GM23338 (cell line): ENCODE measurements around the gene SMIM30. TPM values are rescaled to one million over a fixed set of nuclear protein-coding genes. Genes with fewer than 3 reads are reported as not detected.

ENCODE experiments used
- ATAC-seq: fragments of 200-7000 bp; cut with Tn5 transposase; 3 replicates; pipeline ENCODE4 v1.9.1; 2020
- DNase-seq: peaks from one replicate; pipeline ENCODE4 v3.0.0-alpha.2; 2015; ENCODE audit warnings: low spot score
- H2AFZ ChIP-seq: fragments of 200-600 bp; sonication (generic); 2 replicates; pipeline ENCODE4 v1.8.0; 2016; ENCODE audit warnings: antibody characterized with exemption, mild to moderate bottlenecking, moderate library complexity
- H3F3A ChIP-seq: fragments of 200-600 bp; sonication (generic); replicated peaks from 2 replicates; pipeline ENCODE4 v1.8.0; 2017; ENCODE audit warnings: antibody characterized with exemption, mixed run types, low read depth
- H3K27ac ChIP-seq: fragments of 200-600 bp; sonication (generic); 2 replicates; pipeline ENCODE4 v1.6.1; 2016; ENCODE audit warnings: low read depth
- H3K27me3 ChIP-seq: fragments of 200-600 bp; sonication (generic); 2 replicates; pipeline ENCODE4 v1.8.0; 2016; ENCODE audit warnings: mild to moderate bottlenecking, mixed run types, moderate library complexity; ENCODE audit not compliant: insufficient read depth
- H3K36me3 ChIP-seq: fragments of 200-600 bp; sonication (generic); 2 replicates; pipeline ENCODE4 v1.8.0; 2016; ENCODE audit warnings: mild to moderate bottlenecking; ENCODE audit not compliant: insufficient read depth
- H3K4me1 ChIP-seq: fragments of 200-600 bp; sonication (generic); 2 replicates; pipeline ENCODE4 v1.8.0; 2016; ENCODE audit warnings: mild to moderate bottlenecking, moderate library complexity; ENCODE audit not compliant: insufficient read depth
- H3K4me2 ChIP-seq: fragments of 200-600 bp; sonication (generic); 2 replicates; pipeline ENCODE4 v1.7.1; 2017; ENCODE audit warnings: mixed run types
- H3K4me3 ChIP-seq: fragments of 200-600 bp; sonication (generic); 2 replicates; pipeline ENCODE4 v1.6.1; 2016; ENCODE audit warnings: mixed run types
- H3K79me2 ChIP-seq: fragments of 200-600 bp; sonication (generic); replicated peaks from 2 replicates; pipeline ENCODE4 v1.8.0; 2017; ENCODE audit warnings: mild to moderate bottlenecking; ENCODE audit not compliant: insufficient read depth
- H3K9me2 ChIP-seq: fragments of 200-600 bp; sonication (generic); 2 replicates; pipeline ENCODE4 v1.8.0; 2017; ENCODE audit not compliant: insufficient read depth
- H4K20me1 ChIP-seq: fragments of 200-600 bp; sonication (generic); replicated peaks from 2 replicates; pipeline ENCODE4 v1.8.0; 2017; ENCODE audit warnings: mild to moderate bottlenecking; ENCODE audit not compliant: insufficient read depth
- H3K27ac Mint-ChIP-seq: 2 replicates; pipeline ENCODE4 v1.8.0; 2020; ENCODE audit warnings: inconsistent platforms, mild to moderate bottlenecking, moderate library complexity, mixed read lengths
- H3K27me3 Mint-ChIP-seq: 3 replicates; pipeline ENCODE4 v1.8.0; 2022; ENCODE audit warnings: low read depth, mild to moderate bottlenecking, moderate library complexity, mixed read lengths, inconsistent platforms; ENCODE audit not compliant: insufficient read depth, poor library complexity
- H3K36me3 Mint-ChIP-seq: 3 replicates; pipeline ENCODE4 v1.8.0; 2021; ENCODE audit warnings: low read depth, mild to moderate bottlenecking, inconsistent platforms, moderate library complexity, mixed read lengths
- H3K4me1 Mint-ChIP-seq: 3 replicates; pipeline ENCODE4 v1.8.0; 2020; ENCODE audit warnings: mild to moderate bottlenecking, inconsistent platforms, mixed read lengths
- H3K4me3 Mint-ChIP-seq: 3 replicates; pipeline ENCODE4 v1.8.0; 2021; ENCODE audit warnings: moderate library complexity, mild to moderate bottlenecking, inconsistent platforms, mixed read lengths
- H3K9me3 Mint-ChIP-seq: 3 replicates; pipeline ENCODE4 v1.8.0; 2020; ENCODE audit warnings: moderate library complexity, mild to moderate bottlenecking, inconsistent platforms, mixed read lengths
- CTCF ChIP-seq, 2 experiments: fragments of 200-600 bp in 1 of 2; sonication (generic) in 1 of 2; conservative IDR thresholded peaks; 2 replicates each; pipeline versions ENCODE4 v1.5.1 to v1.6.1; 2016 to 2017; ENCODE audit warnings: antibody characterized with exemption in 2 of 2, low read depth in 2 of 2, mild to moderate bottlenecking in 2 of 2, moderate library complexity in 1 of 2
- ETS1 ChIP-seq: IDR thresholded peaks from 2 replicates; pipeline ENCODE4 v1.6.1; 2016; ENCODE audit warnings: antibody characterized with exemption
- EZH2 ChIP-seq: fragments of 200-600 bp; sonication (generic); IDR thresholded peaks from one replicate; pipeline ENCODE4 v1.8.0; 2017; ENCODE audit warnings: antibody characterized with exemption, mild to moderate bottlenecking, low read depth; ENCODE audit not compliant: unreplicated experiment
- EZH2phosphoT487 ChIP-seq: fragments of 200-600 bp; sonication (generic); IDR thresholded peaks from one replicate; pipeline ENCODE4 v1.8.1; 2018; ENCODE audit warnings: antibody characterized with exemption; ENCODE audit not compliant: unreplicated experiment
- JUNB ChIP-seq: IDR thresholded peaks from one replicate; pipeline ENCODE4 v1.6.1; 2016; ENCODE audit warnings: antibody characterized with exemption; ENCODE audit not compliant: unreplicated experiment
- POLR2AphosphoS5 ChIP-seq: IDR thresholded peaks from 2 replicates; pipeline ENCODE4 v1.6.1; 2016; ENCODE audit warnings: antibody characterized with exemption, low read depth
- ZNF331 ChIP-seq: fragments of 250-450 bp; sonication (Bioruptor Pico); IDR thresholded peaks from 2 replicates; pipeline ENCODE4 v1.5.0; 2020; ENCODE audit warnings: low read depth, mild to moderate bottlenecking, moderate library complexity
- ZNF462 ChIP-seq: fragments of 250-450 bp; sonication (Bioruptor Pico); IDR thresholded peaks from 2 replicates; pipeline ENCODE4 v1.5.0; 2020; ENCODE audit warnings: mild to moderate bottlenecking, moderate library complexity
- polyA plus RNA-seq: library from polyadenylated mRNA; unstranded; fragments of >200 nt; fragmentation: Nextera tagmentation; extraction: Ambion mirVana; gene quantifications from 2 replicates; pipeline ENCODE4 v1.2.1, GENCODE V29; 2016
- total RNA-seq: library from RNA; depleted of rRNA; stranded (reverse); fragments of >200 nt; shearing (Covaris generic); gene quantifications from 2 replicates; pipeline ENCODE4 v1.2.3, GENCODE V29; 2014

Gene SMIM30
- total and polyA plus RNA-seq, 2 experiments from 2014 or later = 40.6 to 150 TPM

- TF ChIP-seq CTCF (conservative IDR thresholded peaks at IDR 0.05; ENCODE audit: low read depth in 2 of 2) (no peak), POLR2AphosphoS5 (no peak), EZH2 (no peak), JUNB (no peak)
Measured at GRCh38 chr7:113154117-113154516, 35.8 kb upstream of the SMIM30 start (continued).

GRCh38 chr7:113144817-113145216 lies 26.5 kb upstream of the SMIM30 start:
- 0 out of 2 replicates have a peak, but pooled peaks cover 4% of the 10 kb centered on the region for H3K4me1 ChIP-seq
- peak overlapping the region; percentile 63; the same call in 1 of the 2 replicates for H3K27ac Mint-ChIP-seq
- no peak overlapping the region for H3K4me2 ChIP-seq
- no peak overlapping the region for H3K27ac ChIP-seq
- DNase-seq = peak; percentile 3
- peak; percentile 89 for ATAC-seq
- no peaks in the 10 kb centered on the region for H4K20me1 ChIP-seq
- H3F3A ChIP-seq = no peaks in the 10 kb centered on the region
- H3K4me1 Mint-ChIP-seq = peaks cover 31% of the 10 kb centered on the region
- no peak for TF ChIP-seq ZNF331 (CRISPR knock-in tag)
- no peak for TF ChIP-seq EZH2phosphoT487
- no peak overlapping the region for H2AFZ ChIP-seq
- H3K9me3 Mint-ChIP-seq = no peaks in the 10 kb centered on the region
- no peak overlapping the region for H3K4me3 ChIP-seq
- H3K4me3 Mint-ChIP-seq = no peak overlapping the region
- H3K36me3 Mint-ChIP-seq = no peaks in the 10 kb centered on the region
- H3K27me3 Mint-ChIP-seq = no peaks in the 10 kb centered on the region
- H3K79me2 ChIP-seq = no peaks in the 10 kb centered on the region
- no peaks in the 10 kb centered on the region for H3K27me3 ChIP-seq
- H3K36me3 ChIP-seq = no peaks in the 10 kb centered on the region
- H3K9me2 ChIP-seq = no peaks in the 10 kb centered on the region

GRCh38 chr7:113143486-113144257 lies 25.3 kb upstream of the SMIM30 start:
- Histone ChIP-seq H3K4me3 (no peak overlapping the region), H3F3A (no peaks in the 10 kb centered on the region), H3K4me2 (no peak overlapping the region), H4K20me1 (no peaks in the 10 kb centered on the region), H3K9me2 (no peaks in the 10 kb centered on the region), H3K27me3 (no peaks in the 10 kb centered on the region), H3K79me2 (no peaks in the 10 kb centered on the region), H3K27ac (no peak overlapping the region), H3K4me1 (0 out of 2 replicates have a peak, but pooled peaks cover 4% of the 10 kb centered on the region), H3K36me3 (no peaks in the 10 kb centered on the region), H2AFZ (peak overlapping the region; percentile 28; the same call in 1 of the 2 replicates)
- no peaks in the 10 kb centered on the region for H3K36me3 Mint-ChIP-seq
- no peaks in the 10 kb centered on the region for H3K9me3 Mint-ChIP-seq
- no peaks in the 10 kb centered on the region for H3K27me3 Mint-ChIP-seq
- H3K4me1 Mint-ChIP-seq = peaks cover 31% of the 10 kb centered on the region
- H3K27ac Mint-ChIP-seq = no peak overlapping the region
- DNase-seq (no peak), ATAC-seq (no peak)
- no peak overlapping the region for H3K4me3 Mint-ChIP-seq
- TF ChIP-seq ETS1 = no peak
- TF ChIP-seq ZNF462 (CRISPR knock-in tag) = no peak
